Adipose tissue (tissue), 3 donors: ENCODE results near the gene HIRIP3. TPM values are rescaled to one million over a fixed set of nuclear protein-coding genes. Genes with fewer than 3 reads are reported as not detected.
"Not testable (repeated sequence)": the region's sequence is repeated elsewhere in the genome, so short reads cannot be mapped to it uniquely, and the experiment has no call there.

Experiments used
- H3K27ac ChIP-seq: one replicate; pipeline ENCODE4 v1.5.1; 2013; ENCODE audit warnings: low read depth, low read length
- WGBS, 3 donors: extraction: QIAGEN DNeasy Blood & Tissue Kit; methylation state at CpG; one replicate each; pipeline ENCODE4 v1.1.7; 2013; 5-methylcytosine and 5-hydroxymethylcytosine counted together
- polyA plus RNA-seq, 3 donors: library from polyadenylated mRNA; stranded (reverse); fragments of 200-250 nt; gene quantifications; one replicate each; pipeline ENCODE4 v1.2.3, GENCODE V29; 2013
- donor health status: healthy with polysubstance abuse.
- donor health status: Bipolar disorder and iron deficiency.
- donor health status: healthy.

Gene HIRIP3
- polyA plus RNA-seq, 3 donors = 10.1 to 14.8 (median 14.2) TPM

- no peak overlapping the region for H3K27ac ChIP-seq
- 58 to 81% (median 77%) methylated on average over 4 of the region's 4 CpGs for WGBS, 3 donors
These were observed 23.3 kb upstream of the HIRIP3 start for GRCh38 chr16:30018731-30019158.

GRCh38 chr16:30017937-30018336 is 22.5 kb upstream of the HIRIP3 start:
- not testable (repeated sequence) for H3K27ac ChIP-seq
- WGBS, 3 donors = 79 to 87% (median 84%) methylated on average over 4 of the region's 4 CpGs

GRCh38 chr16:30017277-30017656 is 21.9 kb upstream of the HIRIP3 start:
- WGBS, 3 donors = 94 to 98% (median 97%) methylated on average over 2 of the region's 2 CpGs
- H3K27ac ChIP-seq = no peak overlapping the region

GRCh38 chr16:30016555-30017276 is 21.3 kb upstream of the HIRIP3 start:
- no peak overlapping the region for H3K27ac ChIP-seq
- 59 to 74% (median 72%) methylated on average over 8 of the region's 8 CpGs for WGBS, 3 donors

- 89 to 93% (median 89%) methylated on average over 7 of the region's 7 CpGs for WGBS, 3 donors
- H3K27ac ChIP-seq = not testable (repeated sequence)
These were observed 20.0 kb upstream of the HIRIP3 start for GRCh38 chr16:30015450-30015849.

GRCh38 chr16:30012598-30012997 is 17.2 kb upstream of the HIRIP3 start:
- H3K27ac ChIP-seq = not testable (repeated sequence)
- 75 to 86% (median 84%) methylated on average over 14 of the region's 14 CpGs for WGBS, 3 donors

GRCh38 chr16:30011714-30012504 is 16.5 kb upstream of the HIRIP3 start:
- 18 to 23% (median 18%) methylated on average over 30 to 31 of the region's 31 CpGs for WGBS, 3 donors
- H3K27ac ChIP-seq = no peak overlapping the region

- WGBS, 3 donors = 1% methylated on average over 54 to 99 of the region's 99 CpGs
These were observed 15.7 kb upstream of the HIRIP3 start, which contains the start of gene DOC2A for GRCh38 chr16:30010844-30011713. Gene DOC2A, minus strand, starts transcription at chr16:30011027. Its CDS starts 805 bp downstream, at chr16:30010222.

GRCh38 chr16:30009990-30010843 is 14.8 kb upstream of the HIRIP3 start:
- H3K27ac ChIP-seq = no peak overlapping the region
- 14 to 22% (median 17%) methylated on average over 24 to 34 of the region's 34 CpGs for WGBS, 3 donors

More at GRCh38 chr16:30010844-30011713, 15.7 kb upstream of the HIRIP3 start, which contains the start of gene DOC2A:
- H3K27ac ChIP-seq = no peak within 1 kb of the TSS

GRCh38 chr16:30009085-30009862 is 13.9 kb upstream of the HIRIP3 start:
- WGBS, 3 donors = 42 to 59% (median 49%) methylated on average over 22 to 26 of the region's 26 CpGs
- H3K27ac ChIP-seq = no peak overlapping the region

- H3K27ac ChIP-seq = no peak overlapping the region
- 58 to 76% (median 71%) methylated on average over 11 of the region's 11 CpGs for WGBS, 3 donors
These were observed 12.0 kb upstream of the HIRIP3 start for GRCh38 chr16:30007378-30007895.

GRCh38 chr16:30006659-30007377 is 11.4 kb upstream of the HIRIP3 start:
- WGBS, 3 donors = 81 to 87% (median 84%) methylated on average over 27 to 34 of the region's 34 CpGs
- no peak overlapping the region for H3K27ac ChIP-seq

- no peak overlapping the region for H3K27ac ChIP-seq
- WGBS, 3 donors = 67 to 88% (median 83%) methylated on average over 16 to 18 of the region's 18 CpGs
These were observed 10.7 kb upstream of the HIRIP3 start for GRCh38 chr16:30006095-30006473.

GRCh38 chr16:30005341-30006094 is 10.1 kb upstream of the HIRIP3 start:
- WGBS, 3 donors = 56 to 65% (median 56%) methylated on average over 34 to 35 of the region's 35 CpGs
- H3K27ac ChIP-seq = no peak overlapping the region

- no peak overlapping the region for H3K27ac ChIP-seq
- WGBS, 3 donors = 43 to 70% (median 47%) methylated on average over 8 to 11 of the region's 11 CpGs
These were observed 9.4 kb upstream of the HIRIP3 start for GRCh38 chr16:30004811-30005242.

GRCh38 chr16:30004424-30004776 is 9.0 kb upstream of the HIRIP3 start:
- no peak overlapping the region for H3K27ac ChIP-seq
- 72 to 76% (median 73%) methylated on average over 18 to 19 of the region's 19 CpGs for WGBS, 3 donors
